Esophagus squamous epithelium (tissue), 5 donors: ENCODE data around the gene BMPR1B. TPM values are rescaled to one million over a fixed set of nuclear protein-coding genes. Genes with fewer than 3 reads are reported as not detected.
A peak's percentile ranks its signal among the peaks of the same experiment; 100 is the strongest.

Experiments
- DNase-seq: peaks from one replicate; lab custom pipeline; 2025; lab: John Stamatoyannopoulos, UW
- H3K27ac ChIP-seq, 4 donors: fragments of 200-600 bp; sonication (generic); one replicate each; pipeline ENCODE4 v1.5.1; 2016 to 2019; ENCODE audit warnings: mild to moderate bottlenecking in 1 of 4
- H3K27me3 ChIP-seq, 4 donors: fragments of 200-600 bp; sonication (generic); 1 replicate in 3 of 4; 2 replicates in 1 of 4; pipeline versions ENCODE4 v1.5.1 to v1.6.0; 2017 to 2021; ENCODE audit warnings: antibody characterized with exemption in 1 of 4
- H3K36me3 ChIP-seq, 3 donors: fragments of 200-600 bp; sonication (generic); one replicate each; pipeline ENCODE4 v1.5.1; 2016 to 2019
- H3K4me1 ChIP-seq, 3 donors: fragments of 200-600 bp; sonication (generic); one replicate each; pipeline ENCODE4 v1.5.1; 2017 to 2019
- H3K4me3 ChIP-seq, 4 donors: fragments of 200-600 bp; sonication (generic); 1 replicate in 3 of 4; 2 replicates in 1 of 4; pipeline ENCODE4 v1.5.1; 2016 to 2019; ENCODE audit warnings: mild to moderate bottlenecking in 2 of 4, moderate library complexity in 1 of 4
- H3K9me3 ChIP-seq, 3 donors: fragments of 200-600 bp; sonication (generic); one replicate each; pipeline ENCODE4 v1.5.1; 2016 to 2019
- POLR2A ChIP-seq, 4 donors: fragments of 450-650 bp; IDR thresholded peaks; one replicate each; pipeline ENCODE4 v1.6.1; 2017; ENCODE audit warnings: antibody characterized with exemption in 4 of 4, mild to moderate bottlenecking in 4 of 4, moderate library complexity in 3 of 4
- WGBS, 2 donors: methylation state at CpG; one replicate each; pipeline ENCODE4 v1.1.5; 2018; 5-methylcytosine and 5-hydroxymethylcytosine counted together
- intact Hi-C: fragments of 100-400 bp; cut with DNase I; formaldehyde crosslinking; loops from one replicate; pipeline ENCODE4 v1.15.0; 2022
- total RNA-seq, 4 donors: library from RNA; depleted of rRNA; stranded (reverse); fragments of >200 nt; gene quantifications; one replicate each; pipeline ENCODE4 v1.1.0, GENCODE V29; 2016
- TF ChIP-seq, protein P1 (sequence below), 6 experiments: fragments of 450-650 bp in 4 of 6; fragments of 200-600 bp in 2 of 6; sonication (generic) in 2 of 6; IDR thresholded peaks; one replicate each; pipeline ENCODE4 v1.5.1; 2016 to 2019; ENCODE audit warnings: antibody characterized with exemption in 6 of 6, mild to moderate bottlenecking in 4 of 6, moderate library complexity in 4 of 6
- donor health status: DM: yes; HTN: yes; CAD: no.

BMPR1B gene
- total RNA-seq, 4 donors from 2014 or later: 0.09 to 0.66 (median 0.38) TPM; not detected in 1

DNA sequence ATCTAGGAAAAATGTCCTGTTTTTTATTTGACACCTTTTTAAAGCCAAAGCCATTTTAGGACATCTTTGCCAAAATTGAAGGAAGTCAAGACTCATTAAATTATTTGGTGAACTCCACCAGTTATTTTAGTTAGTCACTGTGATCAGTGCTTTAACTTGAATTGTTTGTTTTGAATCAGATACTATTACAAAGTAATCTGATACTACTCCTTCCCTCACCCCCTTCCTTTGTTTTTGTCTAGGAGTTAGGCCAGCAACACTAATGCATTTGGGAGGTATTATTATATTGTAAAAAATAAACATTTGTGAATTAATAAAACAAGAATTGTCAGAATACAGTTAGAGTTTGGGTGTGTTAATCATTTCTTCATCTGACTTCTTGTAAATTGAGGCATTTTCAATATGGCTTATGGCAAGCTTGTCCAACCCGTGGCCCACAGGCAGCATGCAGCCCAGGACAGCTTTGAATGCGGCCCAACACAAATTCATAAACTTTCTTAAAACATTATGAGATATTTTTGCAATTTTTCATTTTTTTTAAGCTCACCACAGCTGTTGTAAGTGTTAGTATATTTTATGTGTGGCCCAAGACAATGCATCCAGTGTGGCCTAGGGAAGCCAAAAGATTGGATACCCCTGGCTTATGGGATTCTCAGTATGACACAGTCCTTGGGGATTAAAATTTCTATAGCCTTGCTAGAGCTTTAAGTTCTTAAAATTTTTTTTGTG, 182.2 kb downstream of the BMPR1B start:
- Histone ChIP-seq H3K36me3 (no peaks in the 10 kb centered on the region), H3K4me1 (no peaks in the 10 kb centered on the region), H3K27me3 (no peaks in the 10 kb centered on the region), H3K9me3 (no peaks in the 10 kb centered on the region), H3K4me3 (no peak overlapping the region), H3K27ac (no peak overlapping the region)
- intact Hi-C loops: no loop called here
- 76 to 87% methylated on average over 2 of the region's 2 CpGs for WGBS, 2 donors
- DNase-seq: no peak
- TF ChIP-seq, protein P1, sequence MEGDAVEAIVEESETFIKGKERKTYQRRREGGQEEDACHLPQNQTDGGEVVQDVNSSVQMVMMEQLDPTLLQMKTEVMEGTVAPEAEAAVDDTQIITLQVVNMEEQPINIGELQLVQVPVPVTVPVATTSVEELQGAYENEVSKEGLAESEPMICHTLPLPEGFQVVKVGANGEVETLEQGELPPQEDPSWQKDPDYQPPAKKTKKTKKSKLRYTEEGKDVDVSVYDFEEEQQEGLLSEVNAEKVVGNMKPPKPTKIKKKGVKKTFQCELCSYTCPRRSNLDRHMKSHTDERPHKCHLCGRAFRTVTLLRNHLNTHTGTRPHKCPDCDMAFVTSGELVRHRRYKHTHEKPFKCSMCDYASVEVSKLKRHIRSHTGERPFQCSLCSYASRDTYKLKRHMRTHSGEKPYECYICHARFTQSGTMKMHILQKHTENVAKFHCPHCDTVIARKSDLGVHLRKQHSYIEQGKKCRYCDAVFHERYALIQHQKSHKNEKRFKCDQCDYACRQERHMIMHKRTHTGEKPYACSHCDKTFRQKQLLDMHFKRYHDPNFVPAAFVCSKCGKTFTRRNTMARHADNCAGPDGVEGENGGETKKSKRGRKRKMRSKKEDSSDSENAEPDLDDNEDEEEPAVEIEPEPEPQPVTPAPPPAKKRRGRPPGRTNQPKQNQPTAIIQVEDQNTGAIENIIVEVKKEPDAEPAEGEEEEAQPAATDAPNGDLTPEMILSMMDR (IDR thresholded peaks at IDR 0.05): no peak
- no peak for TF ChIP-seq POLR2A (IDR thresholded peaks at IDR 0.05)

DNA sequence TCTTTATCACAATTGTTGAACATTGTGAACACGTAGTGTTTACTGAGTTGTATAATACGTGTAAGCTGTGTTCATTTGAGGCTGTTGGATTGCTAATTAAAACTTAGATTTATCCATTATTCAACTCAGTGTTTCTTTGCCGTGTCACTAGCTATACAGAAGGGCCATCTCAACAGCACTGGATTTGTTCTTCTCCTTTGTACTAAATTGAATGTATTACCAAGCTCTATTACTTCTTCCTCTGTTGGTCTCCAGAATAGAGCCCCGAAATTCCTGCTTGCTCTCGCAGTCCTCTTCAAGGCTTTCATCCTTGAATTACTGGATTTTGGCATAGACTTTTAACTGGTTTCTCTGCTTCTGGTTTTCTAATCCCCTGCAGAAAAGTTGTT, 182.8 kb downstream of the BMPR1B start:
- no peak overlapping the region for H3K27ac ChIP-seq
- no peak for DNase-seq
- H3K4me3 ChIP-seq: no peak overlapping the region
- no peaks in the 10 kb centered on the region for H3K9me3 ChIP-seq
- 76 to 91% methylated on average over 5 of the region's 5 CpGs for WGBS, 2 donors
- H3K27me3 ChIP-seq: no peaks in the 10 kb centered on the region
- no peaks in the 10 kb centered on the region for H3K36me3 ChIP-seq
- intact Hi-C loops: no loop called here
- no peak for TF ChIP-seq POLR2A (IDR thresholded peaks at IDR 0.05)
- TF ChIP-seq, protein P1 (IDR thresholded peaks at IDR 0.05): no peak
- H3K4me1 ChIP-seq: no peaks in the 10 kb centered on the region

DNA sequence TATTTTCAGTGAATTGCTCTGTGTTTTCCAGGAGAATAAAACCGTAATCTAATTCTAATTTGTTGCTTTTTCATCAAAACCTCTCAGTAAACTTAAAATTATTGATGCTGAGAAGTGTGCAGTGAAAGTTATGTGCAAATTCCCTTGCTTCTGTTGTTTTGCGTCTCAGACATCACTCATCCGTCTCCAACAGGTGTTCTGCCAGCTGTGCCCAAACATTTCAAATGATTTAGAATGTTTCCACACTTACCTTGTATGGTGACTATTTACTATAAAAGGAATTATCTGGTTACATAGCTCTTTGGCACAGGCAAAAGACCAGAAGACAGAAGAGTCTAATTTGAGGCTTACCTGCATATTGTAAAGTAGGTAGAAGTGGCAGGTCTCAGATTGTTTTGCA, 184.0 kb downstream of the BMPR1B start:
- Histone ChIP-seq H3K36me3 (no peaks in the 10 kb centered on the region), H3K4me1 (no peaks in the 10 kb centered on the region), H3K27me3 (no peaks in the 10 kb centered on the region), H3K9me3 (no peaks in the 10 kb centered on the region), H3K27ac (no peak overlapping the region), H3K4me3 (no peak overlapping the region)
- no peak for DNase-seq
- WGBS, 2 donors: 69 to 82% methylated on average over 3 of the region's 3 CpGs
- TF ChIP-seq POLR2A (IDR thresholded peaks at IDR 0.05): no peak
- TF ChIP-seq, protein P1 (IDR thresholded peaks at IDR 0.05): no peak
- intact Hi-C loops: no loop called here

DNA sequence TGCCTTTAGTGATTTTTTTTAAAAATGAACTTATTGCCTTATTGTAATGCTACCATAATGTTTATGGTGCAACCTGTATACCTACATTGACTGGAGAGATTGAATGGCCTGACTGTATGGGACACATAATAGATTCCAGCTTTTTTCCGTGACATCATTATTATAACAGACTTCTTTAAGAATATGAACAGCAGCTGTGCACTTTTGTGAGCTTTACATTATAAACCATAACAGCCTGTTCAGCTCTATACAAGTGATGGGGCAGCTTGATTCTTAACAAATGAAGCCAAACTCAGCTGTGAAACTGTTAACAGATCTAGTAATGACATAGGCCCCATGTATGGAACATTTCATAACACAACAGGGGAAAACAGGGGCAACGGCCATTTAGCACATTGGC, 187.0 kb downstream of the BMPR1B start:
- Histone ChIP-seq H3K4me1 (no peaks in the 10 kb centered on the region), H3K27ac (no peak overlapping the region), H3K36me3 (no peaks in the 10 kb centered on the region), H3K27me3 (no peaks in the 10 kb centered on the region), H3K9me3 (no peaks in the 10 kb centered on the region), H3K4me3 (no peak overlapping the region)
- WGBS, 2 donors: 61 to 63% methylated on average over 2 of the region's 2 CpGs
- intact Hi-C loops: no loop called here
- TF ChIP-seq, protein P1 (IDR thresholded peaks at IDR 0.05): no peak
- TF ChIP-seq POLR2A (IDR thresholded peaks at IDR 0.05): no peak
- no peak for DNase-seq

DNA sequence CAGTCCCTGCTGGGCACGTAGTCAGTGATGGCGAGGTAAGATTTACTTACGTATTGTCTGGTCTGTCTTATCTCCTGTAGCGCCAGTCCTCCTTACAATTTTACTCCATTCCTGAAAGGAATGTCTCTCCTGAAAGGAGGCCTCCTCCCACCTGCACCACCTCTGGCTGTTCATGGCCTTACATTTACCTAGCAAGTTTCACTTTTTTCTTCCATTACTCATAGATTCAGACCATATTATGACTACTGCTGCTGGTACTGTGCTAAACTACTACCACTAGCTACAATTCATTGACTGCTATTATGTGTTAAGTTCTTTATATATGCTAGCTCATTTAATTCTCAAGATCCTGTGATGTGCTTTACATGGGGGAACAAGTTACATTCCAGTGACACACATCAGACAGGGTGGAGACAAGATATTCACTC, 189.9 kb downstream of the BMPR1B start:
- Histone ChIP-seq H3K27ac (no peak overlapping the region), H3K27me3 (no peaks in the 10 kb centered on the region), H3K9me3 (no peaks in the 10 kb centered on the region), H3K36me3 (no peaks in the 10 kb centered on the region), H3K4me3 (no peak overlapping the region), H3K4me1 (no peaks in the 10 kb centered on the region)
- 65 to 84% methylated on average over 4 of the region's 4 CpGs for WGBS, 2 donors
- intact Hi-C loops: no loop called here
- no peak for DNase-seq
- TF ChIP-seq, protein P1 (IDR thresholded peaks at IDR 0.05): peak in 1 of 6 experiments; percentile 7
- no peak for TF ChIP-seq POLR2A (IDR thresholded peaks at IDR 0.05)
